Endothelial cell of umbilical vein (primary cell): ENCODE results near the gene PDE8B. TPM values are rescaled to one million over a fixed set of nuclear protein-coding genes. Genes with fewer than 3 reads are reported as not detected.

Source experiments
- BruUV-seq: library from RNA; stranded (reverse); fragments of 400-500 nt; replicated peaks from 2 replicates; lab custom pipeline; 2021; lab: Mats Ljungman, UMichigan
- CTCF ChIA-PET: fragments of 300-600, 350-600 bp; sonication (Branson Sonifier 250); formaldehyde crosslinking; loops from one replicate; lab custom pipeline; 2021; ENCODE audit warnings: antibody characterized with exemption, inconsistent platforms; lab: Charles Lee
- POLR2A ChIA-PET: fragments of 300-600, 350-600 bp; sonication (Branson Sonifier 250); formaldehyde crosslinking; loops from one replicate; lab custom pipeline; 2021; ENCODE audit warnings: antibody characterized with exemption, inconsistent platforms; lab: Charles Lee
- DNase-seq: peaks from one replicate; pipeline ENCODE4 v3.0.0-alpha.2; 2011; ENCODE audit warnings: low read depth, low spot score
- FAIRE-seq: peaks from 2 replicates; lab custom pipeline; 2011; peaks lifted over from hg19 to GRCh38; lab: Jason Lieb, UNC
- H2AFZ ChIP-seq: 2 replicates; pipeline ENCODE4 v1.6.0; 2012; ENCODE audit warnings: low read depth, low read length, control low read depth, inconsistent platforms
- H3K27ac ChIP-seq: 2 replicates; pipeline ENCODE4 v1.5.1; 2011; ENCODE audit warnings: low read depth, mild to moderate bottlenecking, control low read depth, low read length, moderate library complexity; ENCODE audit not compliant: insufficient read depth
- H3K27me3 ChIP-seq, 2 experiments: 2 replicates each; pipeline versions ENCODE4 v1.6.0 to v1.6.1; 2011; ENCODE audit warnings: low read length in 2 of 2, mixed read lengths in 1 of 2; ENCODE audit not compliant: control insufficient read depth in 2 of 2, insufficient read depth in 2 of 2
- H3K36me3 ChIP-seq, 2 experiments: 2 replicates in 1 of 2; 3 replicates in 1 of 2; pipeline ENCODE4 v1.5.1; 2011; ENCODE audit warnings: low read length in 2 of 2, mild to moderate bottlenecking in 1 of 2, moderate library complexity in 1 of 2; ENCODE audit not compliant: control insufficient read depth in 2 of 2, insufficient read depth in 2 of 2; ENCODE audit errors: extremely low read depth in 1 of 2
- H3K4me1 ChIP-seq: 3 replicates; pipeline ENCODE4 v1.5.1; 2011; ENCODE audit warnings: mild to moderate bottlenecking, low read length; ENCODE audit not compliant: control insufficient read depth, insufficient read depth; ENCODE audit errors: extremely low read depth
- H3K4me2 ChIP-seq: 2 replicates; pipeline ENCODE4 v1.6.1; 2011; ENCODE audit warnings: low read length, control low read depth, mixed read lengths; ENCODE audit not compliant: insufficient read depth
- H3K4me3 ChIP-seq, 3 experiments: fragments of 200-600 bp in 1 of 3; sonication (generic), shearing (Covaris generic) in 1 of 3; replicated peaks in 1 of 3; 2 replicates each; pipeline ENCODE4 v1.5.1; 2011 to 2016; ENCODE audit warnings: control low read depth in 3 of 3, low read length in 3 of 3, mild to moderate bottlenecking in 2 of 3, inconsistent platforms in 1 of 3, low read depth in 1 of 3, moderate library complexity in 1 of 3; ENCODE audit not compliant: insufficient read depth in 1 of 3
- H3K79me2 ChIP-seq: 2 replicates; pipeline ENCODE4 v1.6.0; 2012; ENCODE audit warnings: low read length, inconsistent platforms; ENCODE audit not compliant: control insufficient read depth, insufficient read depth
- H3K9ac ChIP-seq: replicated peaks from 2 replicates; pipeline ENCODE3; 2011; ENCODE audit warnings: low read length, control low read depth; ENCODE audit not compliant: insufficient read depth; ENCODE audit errors: extremely low read depth
- H3K9me1 ChIP-seq: replicated peaks from 3 replicates; pipeline ENCODE4 v1.6.0; 2011; ENCODE audit warnings: mild to moderate bottlenecking, low read length; ENCODE audit not compliant: control insufficient read depth, insufficient read depth; ENCODE audit errors: extremely low read depth
- H3K9me3 ChIP-seq: replicated peaks from 2 replicates; pipeline ENCODE4 v1.5.1; 2012; ENCODE audit warnings: low read length, inconsistent platforms; ENCODE audit not compliant: control insufficient read depth, insufficient read depth
- H4K20me1 ChIP-seq: replicated peaks from 2 replicates; pipeline ENCODE3; 2011; ENCODE audit warnings: mild to moderate bottlenecking, low read length; ENCODE audit not compliant: control insufficient read depth, insufficient read depth; ENCODE audit errors: extremely low read depth
- EZH2 ChIP-seq: IDR thresholded peaks from 2 replicates; pipeline ENCODE4 v1.6.1; 2012; ENCODE audit warnings: borderline replicate concordance, low read depth, mild to moderate bottlenecking, moderate library complexity, low read length, inconsistent platforms; ENCODE audit not compliant: severe bottlenecking
- FOS ChIP-seq: IDR thresholded peaks from 2 replicates; pipeline ENCODE4 v1.6.1; 2011; ENCODE audit warnings: mild to moderate bottlenecking, low read length, moderate library complexity, borderline replicate concordance; ENCODE audit not compliant: insufficient read depth
- GATA2 ChIP-seq: IDR thresholded peaks from 2 replicates; pipeline ENCODE4 v1.7.0; 2011; ENCODE audit warnings: low read depth, mild to moderate bottlenecking, moderate library complexity, mixed read lengths, low read length; ENCODE audit not compliant: insufficient read length, insufficient read depth
- JUN ChIP-seq: IDR thresholded peaks from 2 replicates; pipeline ENCODE4 v1.6.1; 2011; ENCODE audit warnings: borderline replicate concordance, low read depth; ENCODE audit not compliant: insufficient read length, insufficient read depth
- MYC ChIP-seq: IDR thresholded peaks from one replicate; pipeline ENCODE4 v1.6.1; 2011; ENCODE audit warnings: mild to moderate bottlenecking, low read depth, low read length
- POLR2A ChIP-seq: IDR thresholded peaks from 2 replicates; pipeline ENCODE4 v1.6.1; 2012; ENCODE audit warnings: low read depth, mild to moderate bottlenecking, control low read depth, low read length
- POLR2AphosphoS5 ChIP-seq: IDR thresholded peaks from 2 replicates; pipeline ENCODE4 v1.6.1; 2012; ENCODE audit warnings: low read depth, mild to moderate bottlenecking, control low read depth, low read length, moderate library complexity; ENCODE audit not compliant: insufficient read depth
- dilution Hi-C: fragments of 300-500 bp; cut with MboI; formaldehyde crosslinking; loops from one replicate; pipeline ENCODE4 v1.15.0; 2019; ENCODE audit warnings: low sequenced_read_pairs; ENCODE audit not compliant: extremely low pct_ligation_motif_present
- intact Hi-C: fragments of 100-400 bp; cut with micrococcal nuclease; formaldehyde crosslinking; loops from one replicate; pipeline ENCODE4 v1.10.0; 2022
- polyA plus RNA-seq, 4 experiments: library from polyadenylated mRNA; depleted of rRNA in 3 of 4; stranded (reverse) in 3 of 4; unstranded in 1 of 4; fragments of >200 nt; gene quantifications; 2 replicates each; pipeline versions ENCODE4 v1.2.1 to v1.2.3, GENCODE V29; 2011 to 2012; ENCODE audit warnings: missing spikeins in 1 of 4
- total RNA-seq: library from RNA; stranded (reverse); gene quantifications from 2 replicates; pipeline ENCODE4 v1.2.3, GENCODE V29; 2021
- TF ChIP-seq, protein P1 (sequence below): IDR thresholded peaks from 2 replicates; pipeline ENCODE4 v1.6.1; 2011; ENCODE audit not compliant: insufficient read depth, insufficient read length
- TF ChIP-seq, protein P2 (sequence below), 2 donors: IDR thresholded peaks; 1 replicate in 1 of 2; 2 replicates in 1 of 2; pipeline ENCODE4 v1.5.1; 2011; ENCODE audit warnings: low read length in 2 of 2, mild to moderate bottlenecking in 2 of 2, moderate library complexity in 2 of 2, control low read depth in 1 of 2, inconsistent platforms in 1 of 2, low read depth in 1 of 2; ENCODE audit not compliant: insufficient read depth in 1 of 2; ENCODE audit errors: extremely low read depth in 1 of 2

Gene PDE8B
- total and polyA plus RNA-seq, 2 donors (not counting 3 experiments of a cell fraction or from before 2014, with no cell fraction given) = not detected

DNA sequence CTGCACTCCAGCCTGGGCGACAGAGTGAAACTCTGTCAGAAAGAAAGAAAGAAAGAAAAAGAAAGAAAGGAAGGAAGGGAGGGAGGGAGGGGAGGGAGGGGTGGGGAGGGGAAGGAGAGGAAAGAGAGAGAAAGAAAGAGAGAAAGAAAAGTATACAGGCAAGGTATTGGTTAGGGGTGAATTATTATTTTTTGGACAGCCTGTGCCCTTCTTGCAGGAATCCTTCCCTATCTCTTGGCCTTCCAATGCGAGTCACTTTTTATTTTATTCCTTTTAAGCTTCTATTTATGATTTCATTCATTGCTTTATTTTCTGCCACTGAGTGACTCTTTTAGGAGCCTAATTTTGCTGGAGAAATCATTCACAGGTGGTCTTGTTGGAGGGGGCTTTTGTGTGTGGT lies 98.7 kb downstream of the PDE8B start:
- no TSS peak for BruUV-seq
- dilution Hi-C loops = no loop called here
- H2AFZ ChIP-seq = no peak overlapping the region
- FAIRE-seq (no peak), DNase-seq (no peak)
- no peaks in the 10 kb centered on the region for H3K4me1 ChIP-seq
- H3K79me2 ChIP-seq = no peaks in the 10 kb centered on the region
- no peak overlapping the region for H3K4me2 ChIP-seq
- no peaks in the 10 kb centered on the region for H4K20me1 ChIP-seq
- no peaks in the 10 kb centered on the region for H3K36me3 ChIP-seq
- no peak for TF ChIP-seq MYC
- no peak for TF ChIP-seq POLR2A
- no peak for TF ChIP-seq JUN
- no peak for TF ChIP-seq POLR2AphosphoS5
- TF ChIP-seq GATA2 = no peak
- TF ChIP-seq, protein P1, sequence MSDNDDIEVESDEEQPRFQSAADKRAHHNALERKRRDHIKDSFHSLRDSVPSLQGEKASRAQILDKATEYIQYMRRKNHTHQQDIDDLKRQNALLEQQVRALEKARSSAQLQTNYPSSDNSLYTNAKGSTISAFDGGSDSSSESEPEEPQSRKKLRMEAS = no peak
- TF ChIP-seq, protein P2, sequence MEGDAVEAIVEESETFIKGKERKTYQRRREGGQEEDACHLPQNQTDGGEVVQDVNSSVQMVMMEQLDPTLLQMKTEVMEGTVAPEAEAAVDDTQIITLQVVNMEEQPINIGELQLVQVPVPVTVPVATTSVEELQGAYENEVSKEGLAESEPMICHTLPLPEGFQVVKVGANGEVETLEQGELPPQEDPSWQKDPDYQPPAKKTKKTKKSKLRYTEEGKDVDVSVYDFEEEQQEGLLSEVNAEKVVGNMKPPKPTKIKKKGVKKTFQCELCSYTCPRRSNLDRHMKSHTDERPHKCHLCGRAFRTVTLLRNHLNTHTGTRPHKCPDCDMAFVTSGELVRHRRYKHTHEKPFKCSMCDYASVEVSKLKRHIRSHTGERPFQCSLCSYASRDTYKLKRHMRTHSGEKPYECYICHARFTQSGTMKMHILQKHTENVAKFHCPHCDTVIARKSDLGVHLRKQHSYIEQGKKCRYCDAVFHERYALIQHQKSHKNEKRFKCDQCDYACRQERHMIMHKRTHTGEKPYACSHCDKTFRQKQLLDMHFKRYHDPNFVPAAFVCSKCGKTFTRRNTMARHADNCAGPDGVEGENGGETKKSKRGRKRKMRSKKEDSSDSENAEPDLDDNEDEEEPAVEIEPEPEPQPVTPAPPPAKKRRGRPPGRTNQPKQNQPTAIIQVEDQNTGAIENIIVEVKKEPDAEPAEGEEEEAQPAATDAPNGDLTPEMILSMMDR (IDR thresholded peaks at IDR 0.05; ENCODE audit: extremely low read depth in 1 of 2, insufficient read depth in 1 of 2, low read depth in 1 of 2, low read length in 2 of 2) = no peak
- no peak for TF ChIP-seq FOS
- TF ChIP-seq EZH2 = no peak
- no peaks in the 10 kb centered on the region for H3K9me3 ChIP-seq
- H3K27ac ChIP-seq = no peak overlapping the region
- H3K9me1 ChIP-seq = no peaks in the 10 kb centered on the region
- no peak overlapping the region for H3K9ac ChIP-seq
- H3K4me3 ChIP-seq = no peak overlapping the region
- ChIA-PET POLR2A (no interaction called here), CTCF (interaction anchor here (0.6 kb wide), 1 partner anchor 16 kb away, joined by 3 read pairs; no protein-coding TSS in a partner anchor)
- H3K27me3 ChIP-seq = no peaks in the 10 kb centered on the region
- intact Hi-C loops = no loop called here
